Stimulated activated CD8-positive, alpha-beta memory T cell treated with anti-CD3 and anti-CD28 coated beads, Interleukin-15, amount 100 ng/mL, for 48 hours (primary cell): ENCODE measurements around the gene IQGAP2.
A peak's percentile ranks its signal among the peaks of the same experiment; 100 is the strongest.

Experiments
- DNase-seq, 2 donors: peaks; one replicate each; pipeline ENCODE4 v3.0.0-alpha.2; 2020; ENCODE audit warnings: low read depth in 2 of 2

IQGAP2 gene

GRCh38 chr5:76385540-76385939 lies 17.5 kb upstream of the IQGAP2 start:
- no peak for DNase-seq

GRCh38 chr5:76386360-76386759 lies 16.7 kb upstream of the IQGAP2 start:
- DNase-seq = no peak

GRCh38 chr5:76388236-76388635 lies 14.8 kb upstream of the IQGAP2 start:
- no peak for DNase-seq

- no peak for DNase-seq
Observed at GRCh38 chr5:76388791-76389512, 14.1 kb upstream of the IQGAP2 start.

GRCh38 chr5:76389513-76390154 lies 13.5 kb upstream of the IQGAP2 start:
- DNase-seq = no peak

GRCh38 chr5:76391014-76391413 lies 12.1 kb upstream of the IQGAP2 start:
- DNase-seq = no peak

GRCh38 chr5:76393035-76393680 lies 9.9 kb upstream of the IQGAP2 start:
- DNase-seq = no peak

GRCh38 chr5:76397200-76397599 lies 5.9 kb upstream of the IQGAP2 start:
- no peak for DNase-seq

GRCh38 chr5:76399268-76399667 lies 3.8 kb upstream of the IQGAP2 start:
- DNase-seq = no peak

GRCh38 chr5:76400466-76400865 lies 2.6 kb upstream of the IQGAP2 start:
- DNase-seq = no peak

- DNase-seq = peak in 1 of 2 donors; percentile 17
Observed at GRCh38 chr5:76401801-76402250, 1.3 kb upstream of the IQGAP2 start.

GRCh38 chr5:76402251-76402885 lies 717 bp upstream of the IQGAP2 start:
- peak; percentile 80 to 81 for DNase-seq

GRCh38 chr5:76403766-76404222 lies 709 bp downstream of the IQGAP2 start:
- peak in 1 of 2 donors; percentile 48 for DNase-seq

- DNase-seq = peak; percentile 59 to 62
Observed at GRCh38 chr5:76404223-76405211, 1.4 kb downstream of the IQGAP2 start.

- DNase-seq = no peak
Observed at GRCh38 chr5:76406014-76406413, 2.9 kb downstream of the IQGAP2 start.

GRCh38 chr5:76406673-76407072 lies 3.6 kb downstream of the IQGAP2 start:
- DNase-seq = no peak

GRCh38 chr5:76408104-76408654 lies 5.1 kb downstream of the IQGAP2 start:
- DNase-seq = no peak

- no peak for DNase-seq
Observed at GRCh38 chr5:76412511-76412910, 9.4 kb downstream of the IQGAP2 start.

- DNase-seq = no peak
Observed at GRCh38 chr5:76413746-76414145, 10.7 kb downstream of the IQGAP2 start.

GRCh38 chr5:76414788-76415187 lies 11.7 kb downstream of the IQGAP2 start:
- no peak for DNase-seq

- no peak for DNase-seq
Observed at GRCh38 chr5:76415855-76416254, 12.8 kb downstream of the IQGAP2 start.
